Body of pancreas (tissue), 4 donors: ENCODE measurements around the gene KRTAP1-4. TPM values are rescaled to one million over a fixed set of nuclear protein-coding genes. Genes with fewer than 3 reads are reported as not detected.
A peak's percentile ranks its signal among the peaks of the same experiment; 100 is the strongest.

Source experiments
- ATAC-seq: fragments of 150-250 bp; one replicate; pipeline ENCODE4 v1.9.1; 2016
- DNase-seq, 4 donors: peaks; one replicate each; pipeline ENCODE4 v3.0.0-alpha.2; 2019
- H3K27ac ChIP-seq, 4 donors: fragments of 200-600 bp; sonication (generic); 1 replicate in 3 of 4; 2 replicates in 1 of 4; pipeline versions ENCODE4 v1.5.1 to v1.6.1; 2016 to 2019; ENCODE audit warnings: mild to moderate bottlenecking in 1 of 4, mixed read lengths in 1 of 4, moderate library complexity in 1 of 4
- H3K27me3 ChIP-seq, 2 donors: fragments of 200-600 bp; sonication (generic); one replicate each; pipeline ENCODE4 v1.6.0; 2016; ENCODE audit warnings: mild to moderate bottlenecking in 1 of 2
- H3K36me3 ChIP-seq, 2 donors: fragments of 200-600 bp; sonication (generic); replicated peaks in 1 of 2; 2 replicates each; pipeline ENCODE4 v1.5.1; 2016; ENCODE audit warnings: low read depth in 2 of 2; ENCODE audit not compliant: insufficient read depth in 1 of 2
- H3K4me1 ChIP-seq: fragments of 200-600 bp; sonication (generic); one replicate; pipeline ENCODE4 v1.6.0; 2016
- H3K4me3 ChIP-seq, 2 donors: fragments of 200-600 bp; sonication (generic); 1 replicate in 1 of 2; 2 replicates in 1 of 2; pipeline ENCODE4 v1.5.1; 2016 to 2019
- H3K9me3 ChIP-seq, 3 donors: fragments of 200-600 bp; sonication (generic); 1 replicate in 2 of 3; 2 replicates in 1 of 3; pipeline ENCODE4 v1.5.1; 2016
- POLR2A ChIP-seq, 3 donors: fragments of 450-650 bp; IDR thresholded peaks; one replicate each; pipeline ENCODE4 v1.6.1; 2016; ENCODE audit warnings: antibody characterized with exemption in 3 of 3, mild to moderate bottlenecking in 2 of 3
- WGBS, 2 donors: methylation state at CpG; one replicate each; pipeline ENCODE4 v1.1.5; 2017; 5-methylcytosine and 5-hydroxymethylcytosine counted together
- intact Hi-C: fragments of 100-400 bp; cut with DNase I; formaldehyde crosslinking; loops from one replicate; pipeline ENCODE4 v1.15.1; 2023
- total RNA-seq, 2 donors: library from RNA; depleted of rRNA; stranded (reverse); fragments of >200 nt; gene quantifications; one replicate each; pipeline ENCODE4 v1.1.0, GENCODE V29; 2016
- TF ChIP-seq, protein P1 (sequence below), 7 experiments: fragments of 450-650 bp in 4 of 7; fragments of 200-600 bp in 3 of 7; sonication (generic) in 3 of 7; IDR thresholded peaks; one replicate each; pipeline ENCODE4 v1.5.1; 2016 to 2019; ENCODE audit warnings: antibody characterized with exemption in 7 of 7

KRTAP1-4 gene
- total RNA-seq, 2 donors from 2014 or later, result not detected

DNA sequence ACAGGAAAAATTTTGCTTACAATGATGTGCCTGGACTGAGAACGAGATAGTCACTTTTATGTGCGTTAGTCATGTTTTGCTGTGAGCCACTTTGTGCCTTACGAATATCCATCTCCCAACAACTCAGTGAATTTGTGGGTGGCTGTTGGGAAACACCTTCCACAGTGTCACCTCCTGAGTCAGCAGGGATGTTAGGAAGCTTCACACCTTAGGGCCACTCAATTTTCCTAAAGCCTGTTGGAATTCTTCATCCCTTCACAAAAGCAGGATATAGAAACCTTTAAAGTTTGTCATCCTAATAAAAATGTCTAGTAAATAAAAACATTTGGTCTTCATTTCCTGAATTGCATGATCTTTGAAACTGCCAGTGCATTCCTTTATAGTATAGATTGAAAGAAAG is 16.8 kb downstream of the KRTAP1-4 start:
- intact Hi-C loops, result no loop called here

DNA sequence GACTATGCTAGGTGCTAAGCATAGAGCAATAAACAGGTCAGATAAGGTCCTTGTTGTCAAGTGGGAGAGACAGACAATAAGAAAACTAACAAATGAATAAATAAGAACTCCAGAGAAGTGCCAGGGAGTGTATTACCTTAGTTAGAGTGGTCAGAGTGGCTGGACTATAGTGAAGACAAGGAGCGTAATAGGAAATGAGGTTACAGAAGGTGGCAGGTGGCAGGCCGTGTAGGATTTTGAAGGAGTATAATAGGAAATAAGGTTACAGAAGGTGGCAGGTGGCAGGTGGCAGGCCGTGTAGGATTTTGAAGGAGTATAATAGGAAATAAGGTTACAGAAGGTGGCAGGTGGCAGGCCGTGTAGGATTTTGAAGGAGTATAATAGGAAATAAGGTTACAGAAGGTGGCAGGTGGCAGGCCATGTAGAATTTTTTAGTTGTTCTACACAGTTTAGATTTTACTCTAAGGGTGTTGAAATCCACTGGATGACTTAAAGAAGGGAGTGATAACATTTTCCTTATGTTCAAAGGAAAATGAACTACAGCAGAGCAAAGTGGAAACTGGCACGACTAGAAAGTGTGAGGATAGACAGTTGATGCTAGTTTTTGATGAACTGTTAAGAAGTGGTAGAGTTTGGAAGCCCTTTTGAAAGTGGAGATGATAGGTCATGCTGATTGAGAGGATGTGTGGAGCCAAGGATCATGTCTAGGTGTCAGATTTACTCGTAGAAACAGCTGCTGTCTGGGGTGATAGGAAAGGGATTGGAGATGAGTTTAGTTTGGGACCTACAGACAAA is 17.5 kb downstream of the KRTAP1-4 start:
- no peaks in the 10 kb centered on the region for H3K9me3 ChIP-seq
- DNase-seq, result no peak
- intact Hi-C loops, result no loop called here
- no peaks in the 10 kb centered on the region for H3K4me1 ChIP-seq
- no peaks in the 10 kb centered on the region for H3K27me3 ChIP-seq
- no peaks in the 10 kb centered on the region for H3K36me3 ChIP-seq
- no peak for ATAC-seq
- H3K27ac ChIP-seq, result no peak overlapping the region
- WGBS, 2 donors, result 66 to 76% methylated on average over 6 of the region's 6 CpGs
- no peak for TF ChIP-seq POLR2A (IDR thresholded peaks at IDR 0.05)
- TF ChIP-seq, protein P1, sequence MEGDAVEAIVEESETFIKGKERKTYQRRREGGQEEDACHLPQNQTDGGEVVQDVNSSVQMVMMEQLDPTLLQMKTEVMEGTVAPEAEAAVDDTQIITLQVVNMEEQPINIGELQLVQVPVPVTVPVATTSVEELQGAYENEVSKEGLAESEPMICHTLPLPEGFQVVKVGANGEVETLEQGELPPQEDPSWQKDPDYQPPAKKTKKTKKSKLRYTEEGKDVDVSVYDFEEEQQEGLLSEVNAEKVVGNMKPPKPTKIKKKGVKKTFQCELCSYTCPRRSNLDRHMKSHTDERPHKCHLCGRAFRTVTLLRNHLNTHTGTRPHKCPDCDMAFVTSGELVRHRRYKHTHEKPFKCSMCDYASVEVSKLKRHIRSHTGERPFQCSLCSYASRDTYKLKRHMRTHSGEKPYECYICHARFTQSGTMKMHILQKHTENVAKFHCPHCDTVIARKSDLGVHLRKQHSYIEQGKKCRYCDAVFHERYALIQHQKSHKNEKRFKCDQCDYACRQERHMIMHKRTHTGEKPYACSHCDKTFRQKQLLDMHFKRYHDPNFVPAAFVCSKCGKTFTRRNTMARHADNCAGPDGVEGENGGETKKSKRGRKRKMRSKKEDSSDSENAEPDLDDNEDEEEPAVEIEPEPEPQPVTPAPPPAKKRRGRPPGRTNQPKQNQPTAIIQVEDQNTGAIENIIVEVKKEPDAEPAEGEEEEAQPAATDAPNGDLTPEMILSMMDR (IDR thresholded peaks at IDR 0.05), result no peak
- H3K4me3 ChIP-seq, result no peak overlapping the region

More for the DNA sequence above, 16.8 kb downstream of the KRTAP1-4 start:
- no peaks in the 10 kb centered on the region for H3K9me3 ChIP-seq
- H3K36me3 ChIP-seq, result no peaks in the 10 kb centered on the region
- H3K4me1 ChIP-seq, result no peaks in the 10 kb centered on the region
- WGBS, 2 donors, result 71 to 80% methylated on average over 3 of the region's 3 CpGs
- no peak overlapping the region for H3K27ac ChIP-seq
- TF ChIP-seq, protein P1 (IDR thresholded peaks at IDR 0.05), result no peak
- TF ChIP-seq POLR2A (IDR thresholded peaks at IDR 0.05), result no peak
- ATAC-seq (no peak), DNase-seq (no peak)
- no peaks in the 10 kb centered on the region for H3K27me3 ChIP-seq
- no peak overlapping the region for H3K4me3 ChIP-seq

DNA sequence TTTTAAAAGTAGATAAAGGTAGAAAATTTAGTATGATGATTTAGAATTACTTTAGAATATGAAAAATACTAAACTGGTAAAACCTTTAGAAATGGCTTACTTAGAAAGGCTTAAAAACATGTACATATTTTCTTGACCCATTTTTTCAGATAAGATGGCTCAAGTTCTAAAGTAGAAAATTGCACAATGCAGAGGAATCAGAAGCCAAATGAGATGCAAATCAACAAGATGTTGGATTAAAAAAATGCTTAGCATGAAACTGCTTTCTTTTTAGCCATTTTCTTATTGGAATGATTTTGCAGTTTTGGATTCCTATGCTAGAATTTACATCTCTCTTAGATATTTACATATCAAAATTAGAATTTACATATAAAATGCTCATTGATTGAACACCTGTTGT is 19.6 kb downstream of the KRTAP1-4 start:
- Histone ChIP-seq H3K4me1 (no peaks in the 10 kb centered on the region), H3K9me3 (no peaks in the 10 kb centered on the region), H3K36me3 (no peaks in the 10 kb centered on the region), H3K27me3 (no peaks in the 10 kb centered on the region), H3K27ac (no peak overlapping the region), H3K4me3 (no peak overlapping the region)
- TF ChIP-seq, protein P1 (IDR thresholded peaks at IDR 0.05), result no peak
- TF ChIP-seq POLR2A (IDR thresholded peaks at IDR 0.05), result no peak
- ATAC-seq, result no peak
- DNase-seq, result no peak
- intact Hi-C loops, result no loop called here

DNA sequence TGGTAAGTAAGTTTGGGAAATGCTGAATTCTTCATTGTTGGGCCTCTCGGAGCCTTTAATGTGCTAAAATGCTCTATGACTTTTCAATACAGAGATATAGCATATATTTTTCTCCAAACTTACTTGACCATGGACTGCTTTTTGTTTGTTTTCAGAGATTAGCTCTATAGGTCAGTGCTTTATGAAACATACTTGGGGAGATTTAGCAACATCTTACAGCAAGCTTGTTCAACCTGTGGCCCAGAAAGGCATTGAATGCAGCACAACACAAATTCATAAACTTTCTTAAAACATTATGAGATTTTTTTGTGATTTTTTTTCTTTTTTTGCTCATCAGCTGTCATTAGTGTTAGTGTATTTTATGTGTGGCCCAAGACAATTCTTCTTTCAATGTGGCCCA is 20.1 kb downstream of the KRTAP1-4 start:
- intact Hi-C loops, result no loop called here
- DNase-seq (no peak), ATAC-seq (no peak)
- Histone ChIP-seq H3K36me3 (no peaks in the 10 kb centered on the region), H3K27ac (no peak overlapping the region), H3K27me3 (no peaks in the 10 kb centered on the region), H3K9me3 (no peaks in the 10 kb centered on the region), H3K4me1 (no peaks in the 10 kb centered on the region), H3K4me3 (no peak overlapping the region)
- 81 to 89% methylated on average over 1 of the region's 1 CpG for WGBS, 2 donors
- TF ChIP-seq, protein P1 (IDR thresholded peaks at IDR 0.05), result no peak
- TF ChIP-seq POLR2A (IDR thresholded peaks at IDR 0.05), result no peak

- Histone ChIP-seq H3K27ac (no peak overlapping the region), H3K4me3 (no peak overlapping the region), H3K36me3 (no peaks in the 10 kb centered on the region), H3K9me3 (no peaks in the 10 kb centered on the region), H3K27me3 (no peaks in the 10 kb centered on the region), H3K4me1 (no peaks in the 10 kb centered on the region)
- DNase-seq (no peak), ATAC-seq (peak; percentile 35)
- 26 to 27% methylated on average over 4 of the region's 4 CpGs for WGBS, 2 donors
- no peak for TF ChIP-seq POLR2A (IDR thresholded peaks at IDR 0.05)
- TF ChIP-seq, protein P1 (IDR thresholded peaks at IDR 0.05), result no peak
- intact Hi-C loops, result no loop called here
These were observed 20.7 kb downstream of the KRTAP1-4 start for GRCh38 chr17:41009301-41009760.
